ENCODE data around the gene SCPEP1. TPM values are rescaled to one million over a fixed set of nuclear protein-coding genes. Genes with fewer than 3 reads are reported as not detected.
"Not testable (repeated sequence)": the region's sequence is repeated elsewhere in the genome, so short reads cannot be mapped to it uniquely, and the experiment has no call there.

The SCPEP1 gene
- total and polyA plus RNA-seq, 4 donors = 66.4 to 126 (median 97.2) TPM

DNA sequence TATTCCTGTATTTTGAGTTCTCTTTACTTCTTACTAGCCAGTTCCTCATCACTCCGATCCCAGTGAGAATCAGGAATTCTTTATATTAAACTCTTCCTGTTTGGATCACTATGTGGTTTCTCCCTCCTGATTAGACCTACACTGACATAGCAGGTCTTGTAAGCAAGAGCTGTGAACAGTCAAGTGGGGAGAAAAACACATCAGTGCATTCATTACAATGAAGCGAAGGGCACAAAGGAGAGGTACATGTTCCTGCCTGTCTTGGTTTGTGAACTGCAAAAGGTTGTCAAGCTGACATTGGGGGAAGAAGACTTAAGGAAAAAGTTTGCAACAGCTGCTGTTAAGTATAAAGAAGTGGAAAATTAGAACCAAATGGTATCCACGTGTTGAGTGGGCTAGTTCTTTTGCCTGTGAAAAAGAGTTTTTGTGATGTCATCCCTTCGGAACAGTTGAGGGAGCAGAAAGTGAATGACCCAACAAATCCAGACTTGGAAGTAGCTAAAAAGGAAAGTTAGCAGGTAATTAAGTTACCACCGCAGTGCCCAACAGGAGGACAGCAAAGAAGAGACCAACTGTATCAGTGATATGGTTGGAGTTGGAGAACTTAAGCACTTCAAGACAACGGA is 41.1 kb upstream of the SCPEP1 start:
- Histone ChIP-seq H3K9me3 (ENCODE audit: control insufficient read depth, low read length) (no peaks in the 10 kb centered on the region), H3K4me1 (ENCODE audit: control insufficient read depth in 1 of 2, insufficient read depth in 2 of 2, low read length in 2 of 2) (no peaks in the 10 kb centered on the region), H3K4me3 (ENCODE audit: low read length in 2 of 2) (no peak overlapping the region), H3K36me3 (ENCODE audit: control insufficient read depth in 1 of 2, insufficient read depth in 2 of 2, low read length in 1 of 2) (peaks cover 3 to 5% of the 10 kb centered on the region in 2 donors), H3K27ac (ENCODE audit: low read depth in 1 of 2, low read length in 2 of 2) (no peak overlapping the region), H3K27me3 (ENCODE audit: control insufficient read depth in 1 of 2, insufficient read depth in 2 of 2, low read length in 1 of 2) (no peaks in the 10 kb centered on the region)
- WGBS, 2 donors = 72 to 84% methylated on average over 6 of the region's 6 CpGs
- intact Hi-C loops (cut with DNase I) = loop anchor here in 1 of 2 donors (5.0 kb wide), 1 partner anchor 45 kb away; no protein-coding TSS in a partner anchor
- no peak for DNase-seq
- ATAC-seq (ENCODE audit: low FRiP score) = no peak

DNA sequence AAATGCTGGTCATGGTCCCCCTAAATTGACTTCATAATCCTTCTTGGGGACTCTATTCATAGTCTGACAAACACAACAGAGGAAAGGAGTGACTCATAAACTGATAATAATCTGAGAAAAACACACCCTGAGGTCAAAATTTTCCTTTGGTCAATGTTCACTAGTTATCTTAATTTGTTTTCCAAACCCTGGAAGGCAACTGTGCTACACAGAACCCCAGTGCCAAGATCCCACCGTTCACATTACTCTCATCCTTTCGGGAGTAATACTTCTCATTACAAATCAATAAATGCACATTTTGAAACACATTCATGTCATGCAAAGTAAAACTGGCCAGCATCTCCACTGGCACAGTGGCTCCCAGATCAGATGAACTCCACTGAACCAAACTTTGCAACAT is 40.2 kb upstream of the SCPEP1 start:
- H3K4me3 ChIP-seq (ENCODE audit: low read length in 2 of 2) = no peak overlapping the region
- H3K4me1 ChIP-seq (ENCODE audit: control insufficient read depth in 1 of 2, insufficient read depth in 2 of 2, low read length in 2 of 2) = no peaks in the 10 kb centered on the region
- no peak overlapping the region for H3K27ac ChIP-seq (ENCODE audit: low read depth in 1 of 2, low read length in 2 of 2)
- no peaks in the 10 kb centered on the region for H3K9me3 ChIP-seq (ENCODE audit: control insufficient read depth, low read length)
- WGBS, 2 donors = 67 to 81% methylated on average over 2 of the region's 2 CpGs
- no peak for DNase-seq
- ATAC-seq (ENCODE audit: low FRiP score) = peak; percentile 43
- no peaks in the 10 kb centered on the region for H3K27me3 ChIP-seq (ENCODE audit: control insufficient read depth in 1 of 2, insufficient read depth in 2 of 2, low read length in 1 of 2)
- peaks cover 4 to 5% of the 10 kb centered on the region in 2 donors for H3K36me3 ChIP-seq (ENCODE audit: control insufficient read depth in 1 of 2, insufficient read depth in 2 of 2, low read length in 1 of 2)
- intact Hi-C loops (cut with DNase I) = loop anchor here in 1 of 2 donors (5.0 kb wide), 1 partner anchor 45 kb away; no protein-coding TSS in a partner anchor

DNA sequence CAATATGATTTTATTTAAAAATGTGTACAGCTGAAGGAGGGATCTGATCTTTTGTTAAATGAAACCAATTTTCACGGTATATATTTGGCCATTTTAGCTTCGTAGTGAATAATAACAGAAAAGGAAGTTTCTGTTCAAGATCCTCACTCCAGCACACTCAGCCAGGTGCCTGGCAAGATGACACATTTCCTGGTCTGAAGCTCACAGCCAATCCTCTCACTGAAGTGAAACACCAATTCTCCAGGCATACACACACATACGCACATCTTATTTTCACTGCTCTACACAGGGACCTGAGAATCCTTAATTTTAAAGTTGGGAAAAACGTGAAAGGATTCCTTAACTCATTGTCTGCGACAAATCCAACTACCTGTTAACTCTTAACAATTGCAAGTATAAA is 39.7 kb upstream of the SCPEP1 start:
- 87 to 88% methylated on average over 5 of the region's 5 CpGs for WGBS, 2 donors
- not testable (repeated sequence) for H3K9me3 ChIP-seq (ENCODE audit: control insufficient read depth, low read length); H3K27me3 ChIP-seq (ENCODE audit: control insufficient read depth in 1 of 2, insufficient read depth in 2 of 2, low read length in 1 of 2); H3K27ac ChIP-seq (ENCODE audit: low read depth in 1 of 2, low read length in 2 of 2); ATAC-seq (ENCODE audit: low FRiP score); H3K36me3 ChIP-seq (ENCODE audit: control insufficient read depth in 1 of 2, insufficient read depth in 2 of 2, low read length in 1 of 2); H3K4me3 ChIP-seq (ENCODE audit: low read length in 2 of 2); DNase-seq; H3K4me1 ChIP-seq (ENCODE audit: control insufficient read depth in 1 of 2, insufficient read depth in 2 of 2, low read length in 2 of 2)
- intact Hi-C loops (cut with DNase I) = loop anchor here in 1 of 2 donors (5.0 kb wide), 1 partner anchor 46 kb away; no protein-coding TSS in a partner anchor

GRCh38 chr17:56939869-56940484 is 38.0 kb upstream of the SCPEP1 start:
- Histone ChIP-seq H3K36me3 (ENCODE audit: control insufficient read depth in 1 of 2, insufficient read depth in 2 of 2, low read length in 1 of 2) (peaks cover 5% of the 10 kb centered on the region in 2 donors), H3K4me3 (ENCODE audit: low read length in 2 of 2) (no peak overlapping the region), H3K9me3 (ENCODE audit: control insufficient read depth, low read length) (no peaks in the 10 kb centered on the region), H3K27me3 (ENCODE audit: control insufficient read depth in 1 of 2, insufficient read depth in 2 of 2, low read length in 1 of 2) (no peaks in the 10 kb centered on the region), H3K27ac (ENCODE audit: low read depth in 1 of 2, low read length in 2 of 2) (no peak overlapping the region), H3K4me1 (ENCODE audit: control insufficient read depth in 1 of 2, insufficient read depth in 2 of 2, low read length in 2 of 2) (no peaks in the 10 kb centered on the region)
- intact Hi-C loops (cut with DNase I) = loop anchor here (2.0 to 5.0 kb wide), 3 partner anchors 48 to 121 kb away; no protein-coding TSS in a partner anchor
- ATAC-seq (ENCODE audit: low FRiP score) (peak; percentile 62), DNase-seq (no peak)
- 53 to 56% methylated on average over 11 of the region's 11 CpGs for WGBS, 2 donors

- ATAC-seq (ENCODE audit: low FRiP score) (no peak), DNase-seq (no peak)
- H3K4me1 ChIP-seq (ENCODE audit: control insufficient read depth in 1 of 2, insufficient read depth in 2 of 2, low read length in 2 of 2) = no peaks in the 10 kb centered on the region
- intact Hi-C loops (cut with DNase I) = loop anchor here (5.0 kb wide), 2 partner anchors 51 to 121 kb away; no protein-coding TSS in a partner anchor
- H3K36me3 ChIP-seq (ENCODE audit: control insufficient read depth in 1 of 2, insufficient read depth in 2 of 2, low read length in 1 of 2) = peaks cover 0 to 3% of the 10 kb centered on the region in 2 donors
- 91 to 95% methylated on average over 10 of the region's 10 CpGs for WGBS, 2 donors
- H3K27ac ChIP-seq (ENCODE audit: low read depth in 1 of 2, low read length in 2 of 2) = no peak overlapping the region
- no peaks in the 10 kb centered on the region for H3K27me3 ChIP-seq (ENCODE audit: control insufficient read depth in 1 of 2, insufficient read depth in 2 of 2, low read length in 1 of 2)
- no peaks in the 10 kb centered on the region for H3K9me3 ChIP-seq (ENCODE audit: control insufficient read depth, low read length)
- no peak overlapping the region for H3K4me3 ChIP-seq (ENCODE audit: low read length in 2 of 2)
These were observed 34.3 kb upstream of the SCPEP1 start for GRCh38 chr17:56943505-56944125.

DNA sequence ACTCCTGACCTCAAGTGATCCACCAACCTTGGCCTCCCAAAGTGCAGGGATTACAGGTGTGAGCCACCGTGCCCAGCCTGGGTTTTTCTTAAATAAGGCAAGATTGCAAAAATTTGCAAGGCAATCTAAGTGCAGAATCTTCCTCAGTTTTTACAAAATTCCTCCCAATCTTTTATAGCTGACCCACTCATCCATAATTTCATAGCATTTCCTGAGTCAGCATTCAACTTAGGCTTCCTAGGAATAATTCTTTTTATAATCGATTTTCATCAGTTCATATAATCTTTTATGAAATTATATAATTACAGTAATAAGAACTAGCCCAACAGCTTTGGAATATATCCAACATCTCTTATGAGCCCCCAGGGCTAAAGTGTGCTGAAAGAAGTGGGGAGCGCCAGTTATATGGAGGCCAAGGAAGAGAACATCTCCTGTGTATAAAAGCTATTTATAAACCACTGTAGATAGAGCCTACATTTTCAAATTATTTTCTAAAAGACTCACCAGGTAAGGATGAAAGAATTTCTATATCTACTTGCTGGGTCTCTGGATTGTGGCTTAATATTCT is 31.9 kb upstream of the SCPEP1 start:
- no peak for ATAC-seq (ENCODE audit: low FRiP score)
- Histone ChIP-seq H3K4me3 (ENCODE audit: low read length in 2 of 2) (no peak overlapping the region), H3K4me1 (ENCODE audit: control insufficient read depth in 1 of 2, insufficient read depth in 2 of 2, low read length in 2 of 2) (no peaks in the 10 kb centered on the region), H3K9me3 (ENCODE audit: control insufficient read depth, low read length) (no peaks in the 10 kb centered on the region), H3K27ac (ENCODE audit: low read depth in 1 of 2, low read length in 2 of 2) (no peak overlapping the region), H3K36me3 (ENCODE audit: control insufficient read depth in 1 of 2, insufficient read depth in 2 of 2, low read length in 1 of 2) (peaks cover 0 to 5% of the 10 kb centered on the region in 2 donors), H3K27me3 (ENCODE audit: control insufficient read depth in 1 of 2, insufficient read depth in 2 of 2, low read length in 1 of 2) (no peaks in the 10 kb centered on the region)
- intact Hi-C loops (cut with DNase I) = no loop called here
- DNase-seq = no peak
- 91 to 96% methylated on average over 3 of the region's 3 CpGs for WGBS, 2 donors

GRCh38 chr17:56947741-56948140 is 30.2 kb upstream of the SCPEP1 start:
- intact Hi-C loops (cut with DNase I) = no loop called here
- Histone ChIP-seq H3K4me3 (ENCODE audit: low read length in 2 of 2) (no peak overlapping the region), H3K27me3 (ENCODE audit: control insufficient read depth in 1 of 2, insufficient read depth in 2 of 2, low read length in 1 of 2) (no peaks in the 10 kb centered on the region), H3K9me3 (ENCODE audit: control insufficient read depth, low read length) (no peaks in the 10 kb centered on the region), H3K4me1 (ENCODE audit: control insufficient read depth in 1 of 2, insufficient read depth in 2 of 2, low read length in 2 of 2) (no peaks in the 10 kb centered on the region), H3K27ac (ENCODE audit: low read depth in 1 of 2, low read length in 2 of 2) (no peak overlapping the region), H3K36me3 (ENCODE audit: control insufficient read depth in 1 of 2, insufficient read depth in 2 of 2, low read length in 1 of 2) (peaks cover 0 to 3% of the 10 kb centered on the region in 2 donors)
- DNase-seq = no peak
- no peak for ATAC-seq (ENCODE audit: low FRiP score)
- WGBS, 2 donors = 80% methylated on average over 1 of the region's 1 CpG

DNA sequence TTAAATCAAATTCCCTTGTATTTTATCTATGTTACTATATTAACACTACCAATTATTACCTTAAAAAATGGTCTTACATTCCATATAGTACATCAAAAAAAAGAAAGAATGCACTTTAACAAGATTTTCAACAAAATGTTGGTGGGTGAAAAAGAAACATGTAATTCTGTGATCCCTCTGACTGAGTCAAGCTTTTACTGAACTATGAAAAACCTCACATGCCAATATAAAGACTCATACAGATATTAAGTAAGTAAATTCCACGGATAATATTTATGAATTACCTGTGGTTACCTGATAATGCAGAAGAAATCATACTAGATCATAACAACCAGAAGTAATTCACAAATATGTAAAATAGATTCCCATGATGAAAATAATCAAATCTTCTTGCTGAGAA is 29.4 kb upstream of the SCPEP1 start:
- 97 to 98% methylated on average over 1 of the region's 1 CpG for WGBS, 2 donors
- intact Hi-C loops (cut with DNase I) = no loop called here
- H3K27me3 ChIP-seq (ENCODE audit: control insufficient read depth in 1 of 2, insufficient read depth in 2 of 2, low read length in 1 of 2) = no peaks in the 10 kb centered on the region
- no peaks in the 10 kb centered on the region for H3K4me1 ChIP-seq (ENCODE audit: control insufficient read depth in 1 of 2, insufficient read depth in 2 of 2, low read length in 2 of 2)
- no peaks in the 10 kb centered on the region for H3K9me3 ChIP-seq (ENCODE audit: control insufficient read depth, low read length)
- H3K4me3 ChIP-seq (ENCODE audit: low read length in 2 of 2) = no peak overlapping the region
- no peak for ATAC-seq (ENCODE audit: low FRiP score)
- no peak overlapping the region for H3K27ac ChIP-seq (ENCODE audit: low read depth in 1 of 2, low read length in 2 of 2)
- H3K36me3 ChIP-seq (ENCODE audit: control insufficient read depth in 1 of 2, insufficient read depth in 2 of 2, low read length in 1 of 2) = peaks cover 0 to 1% of the 10 kb centered on the region in 2 donors
- DNase-seq = no peak
